ENCODE data around the gene DCLK1. TPM values are rescaled to one million over a fixed set of nuclear protein-coding genes. Genes with fewer than 3 reads are reported as not detected.

The DCLK1 gene
- total and polyA plus RNA-seq, 8 donors, result 0.67 to 10.1 (median 1.7) TPM

DNA sequence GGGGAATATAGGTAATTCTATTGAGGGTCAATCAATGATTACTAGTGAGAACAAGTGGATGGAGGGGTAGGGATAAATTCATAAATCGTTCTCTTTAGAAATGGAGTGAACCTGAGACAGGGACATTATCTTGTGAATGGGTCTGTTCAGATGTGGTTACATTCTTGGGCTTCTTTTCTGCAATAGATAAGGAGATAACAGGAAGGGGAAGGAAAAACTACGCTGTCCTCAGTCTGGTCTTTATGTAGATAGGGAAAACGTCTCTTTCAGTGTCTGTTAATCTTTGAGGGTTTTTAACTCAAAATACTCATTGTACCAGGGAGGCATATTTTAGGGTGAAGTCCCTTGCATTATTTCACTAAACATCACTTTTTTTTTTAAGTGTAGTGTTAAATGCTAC is 388.0 kb downstream of the DCLK1 start:
- Histone ChIP-seq H3K9me3 (no peaks in the 10 kb centered on the region), H3K27me3 (no peaks in the 10 kb centered on the region), H3K4me1 (no peaks in the 10 kb centered on the region), H3K27ac (no peak overlapping the region), H3K36me3 (no peaks in the 10 kb centered on the region), H3K4me3 (no peak overlapping the region)
- DNase-seq (no peak), ATAC-seq (no peak), FAIRE-seq (no peak)
- TF ChIP-seq, protein P1, sequence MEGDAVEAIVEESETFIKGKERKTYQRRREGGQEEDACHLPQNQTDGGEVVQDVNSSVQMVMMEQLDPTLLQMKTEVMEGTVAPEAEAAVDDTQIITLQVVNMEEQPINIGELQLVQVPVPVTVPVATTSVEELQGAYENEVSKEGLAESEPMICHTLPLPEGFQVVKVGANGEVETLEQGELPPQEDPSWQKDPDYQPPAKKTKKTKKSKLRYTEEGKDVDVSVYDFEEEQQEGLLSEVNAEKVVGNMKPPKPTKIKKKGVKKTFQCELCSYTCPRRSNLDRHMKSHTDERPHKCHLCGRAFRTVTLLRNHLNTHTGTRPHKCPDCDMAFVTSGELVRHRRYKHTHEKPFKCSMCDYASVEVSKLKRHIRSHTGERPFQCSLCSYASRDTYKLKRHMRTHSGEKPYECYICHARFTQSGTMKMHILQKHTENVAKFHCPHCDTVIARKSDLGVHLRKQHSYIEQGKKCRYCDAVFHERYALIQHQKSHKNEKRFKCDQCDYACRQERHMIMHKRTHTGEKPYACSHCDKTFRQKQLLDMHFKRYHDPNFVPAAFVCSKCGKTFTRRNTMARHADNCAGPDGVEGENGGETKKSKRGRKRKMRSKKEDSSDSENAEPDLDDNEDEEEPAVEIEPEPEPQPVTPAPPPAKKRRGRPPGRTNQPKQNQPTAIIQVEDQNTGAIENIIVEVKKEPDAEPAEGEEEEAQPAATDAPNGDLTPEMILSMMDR (IDR thresholded peaks at IDR 0.05), result no peak
- 50 to 59% methylated on average over 3 of the region's 3 CpGs for WGBS, 2 donors
- intact Hi-C loops (cut with DNase I), result no loop called here

DNA sequence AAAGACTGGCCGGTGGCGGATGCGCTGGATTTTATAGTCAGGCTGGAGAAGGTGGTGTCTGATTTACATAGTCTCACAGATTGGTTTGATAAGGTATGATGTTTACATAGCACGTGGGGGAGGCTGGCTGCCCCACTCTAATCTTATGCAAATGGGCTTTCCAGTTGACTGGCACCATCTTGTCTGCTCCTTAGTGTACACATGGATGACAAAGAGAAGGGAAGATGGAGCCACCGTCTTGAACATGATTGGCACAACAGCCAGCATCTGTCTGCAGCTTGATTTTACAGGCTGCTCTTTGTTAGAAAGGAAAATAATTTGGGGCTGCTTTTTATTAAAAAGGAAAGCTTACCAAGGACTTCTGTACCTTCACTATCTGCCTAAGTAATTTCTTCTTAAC is 389.5 kb downstream of the DCLK1 start:
- Histone ChIP-seq H3K27ac (no peak overlapping the region), H3K36me3 (no peaks in the 10 kb centered on the region), H3K9me3 (no peaks in the 10 kb centered on the region), H3K27me3 (no peaks in the 10 kb centered on the region), H3K4me1 (no peaks in the 10 kb centered on the region), H3K4me3 (no peak overlapping the region)
- no peak for FAIRE-seq
- intact Hi-C loops (cut with DNase I), result no loop called here
- ATAC-seq, result no peak
- TF ChIP-seq, protein P1 (IDR thresholded peaks at IDR 0.05), result no peak
- DNase-seq, result no peak
- 71 to 81% methylated on average over 5 of the region's 5 CpGs for WGBS, 2 donors

DNA sequence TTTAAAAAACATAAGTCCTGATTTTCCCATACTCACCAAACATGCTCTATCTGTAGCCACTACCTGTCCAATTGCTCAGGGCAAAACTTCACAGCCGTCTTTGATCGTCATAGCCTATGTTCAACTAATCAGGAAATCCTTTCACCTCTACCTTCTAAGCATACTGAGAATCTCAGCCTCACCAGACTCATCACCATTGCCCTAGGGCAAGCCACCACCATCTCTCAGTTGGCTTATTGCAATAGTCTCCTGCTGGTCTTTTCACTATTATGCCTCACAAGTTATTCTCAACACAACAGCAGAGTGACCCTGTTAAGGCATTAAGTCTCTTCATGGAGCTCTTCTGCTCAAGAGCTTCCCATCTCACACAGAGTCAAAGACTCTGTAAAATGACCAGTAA is 394.3 kb downstream of the DCLK1 start:
- FAIRE-seq (no peak), ATAC-seq (no peak), DNase-seq (no peak)
- Histone ChIP-seq H3K36me3 (no peaks in the 10 kb centered on the region), H3K4me1 (no peaks in the 10 kb centered on the region), H3K9me3 (no peaks in the 10 kb centered on the region), H3K27ac (no peak overlapping the region), H3K27me3 (no peaks in the 10 kb centered on the region), H3K4me3 (no peak overlapping the region)
- 33 to 45% methylated on average over 2 of the region's 2 CpGs for WGBS, 2 donors
- TF ChIP-seq, protein P1 (IDR thresholded peaks at IDR 0.05), result no peak
- intact Hi-C loops (cut with DNase I), result no loop called here

DNA sequence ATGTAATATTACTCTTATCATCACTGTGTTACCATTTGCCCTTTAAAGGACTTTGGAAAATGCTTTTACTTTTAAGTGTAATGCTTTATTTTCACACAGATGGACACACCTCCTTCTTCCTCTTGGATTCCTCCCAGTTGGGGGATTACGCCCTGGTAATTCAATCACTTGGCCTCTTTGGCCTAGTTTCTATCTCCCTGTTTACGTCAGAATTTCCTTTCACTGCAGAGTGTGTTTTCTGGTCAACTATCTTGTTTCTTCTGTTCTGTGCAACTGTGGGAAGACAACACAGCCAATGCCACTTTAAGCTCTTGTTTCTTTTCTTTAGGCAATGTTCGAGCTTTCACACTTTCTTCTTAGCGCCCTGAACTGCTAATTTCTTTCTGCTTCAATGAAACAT is 397.4 kb downstream of the DCLK1 start:
- 57 to 68% methylated on average over 4 of the region's 4 CpGs for WGBS, 2 donors
- intact Hi-C loops (cut with DNase I), result no loop called here
- DNase-seq, result no peak
- no peak overlapping the region for H3K4me3 ChIP-seq
- ATAC-seq, result no peak
- H3K9me3 ChIP-seq, result no peaks in the 10 kb centered on the region
- H3K27ac ChIP-seq, result no peak overlapping the region
- H3K27me3 ChIP-seq, result no peaks in the 10 kb centered on the region
- H3K36me3 ChIP-seq, result no peaks in the 10 kb centered on the region
- TF ChIP-seq, protein P1 (IDR thresholded peaks at IDR 0.05), result no peak
- no peaks in the 10 kb centered on the region for H3K4me1 ChIP-seq
- no peak for FAIRE-seq

DNA sequence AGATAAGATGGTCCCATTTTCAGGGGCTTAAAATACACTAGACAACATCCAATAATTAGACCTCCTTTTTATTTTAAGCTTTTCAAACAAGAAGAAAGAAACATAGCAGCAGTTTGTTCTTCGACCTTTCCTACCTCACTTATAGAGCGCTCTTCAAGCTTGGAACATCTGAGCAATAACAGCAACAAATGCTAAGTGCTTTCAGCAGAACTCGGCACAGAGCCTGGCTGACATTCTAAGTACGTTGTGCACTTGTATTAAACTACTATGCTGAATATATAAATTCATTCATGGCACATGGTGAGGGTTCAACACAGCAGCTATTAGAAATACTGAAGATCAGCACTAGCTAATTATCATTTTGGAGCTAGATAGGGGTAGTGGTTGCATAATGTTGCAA is 398.6 kb downstream of the DCLK1 start:
- Histone ChIP-seq H3K27ac (no peak overlapping the region), H3K4me1 (no peaks in the 10 kb centered on the region), H3K4me3 (no peak overlapping the region), H3K27me3 (no peaks in the 10 kb centered on the region), H3K9me3 (no peaks in the 10 kb centered on the region), H3K36me3 (no peaks in the 10 kb centered on the region)
- TF ChIP-seq, protein P1 (IDR thresholded peaks at IDR 0.05), result no peak
- WGBS, 2 donors, result 70 to 75% methylated on average over 4 of the region's 4 CpGs
- no peak for DNase-seq
- FAIRE-seq, result peak; percentile 9
- intact Hi-C loops (cut with DNase I), result no loop called here
- ATAC-seq, result no peak

Data from pancreas (tissue), 10 donors.